Panc1 (cell line): ENCODE data around the gene KDM4B.

Experiments used
- CTCF ChIP-seq: fragments of 450-650 bp; IDR thresholded peaks from 2 replicates; pipeline ENCODE4 v1.5.1; 2017; ENCODE audit warnings: mild to moderate bottlenecking
- POLR2AphosphoS5 ChIP-seq: IDR thresholded peaks from 2 replicates; pipeline ENCODE4 v1.6.1; 2012; ENCODE audit warnings: mild to moderate bottlenecking, low read depth, low read length, moderate library complexity

GRCh38 chr19:5024282-5024681 lies 55.4 kb downstream of the KDM4B start:
- TF ChIP-seq CTCF (no peak), POLR2AphosphoS5 (no peak)
